Measurements from ENCODE around the gene TMEM63B. TPM values are rescaled to one million over a fixed set of nuclear protein-coding genes. Genes with fewer than 3 reads are reported as not detected.
A peak's percentile ranks its signal among the peaks of the same experiment; 100 is the strongest.

The TMEM63B gene
- total and polyA plus RNA-seq, 9 of the 15 experiments (the other 6 are each of a cell fraction or from before 2014, with no cell fraction given), result 0.14 to 39.4 (median 14.4) TPM

GRCh38 chr6:44128020-44128917 lies 915 bp downstream of the TMEM63B start (continued):
- TF ChIP-seq NFYB (IDR thresholded peaks at IDR 0.05; ENCODE audit: extremely low read depth, insufficient read length), result no peak
- no peak for TF ChIP-seq ZNF280B (CRISPR knock-in tag; IDR thresholded peaks at IDR 0.05)
- TF ChIP-seq NUFIP1 (IDR thresholded peaks at IDR 0.05; ENCODE audit: partially characterized antibody), result no peak
- no peak for TF ChIP-seq NFXL1 (CRISPR knock-in tag; IDR thresholded peaks at IDR 0.05)
- TF ChIP-seq ZNF239 (CRISPR knock-in tag; IDR thresholded peaks at IDR 0.05), result no peak
- TF ChIP-seq RBFOX2 (IDR thresholded peaks at IDR 0.05; ENCODE audit: low read depth, low read length), result peak; percentile 66
- no peak for TF ChIP-seq MEIS2 (IDR thresholded peaks at IDR 0.05; ENCODE audit: partially characterized antibody)
- no peak for TF ChIP-seq AFF1 (IDR thresholded peaks at IDR 0.05; ENCODE audit: low read depth in 1 of 2, partially characterized antibody in 2 of 2)
- no peak for TF ChIP-seq IRF1 (CRISPR knock-in tag; IDR thresholded peaks at IDR 0.05; ENCODE audit: borderline replicate concordance)
- TF ChIP-seq OTX1 (CRISPR knock-in tag; IDR thresholded peaks at IDR 0.05), result peak; percentile 7; the same call in 1 of the 2 replicates
- TF ChIP-seq FOXJ2 (tag; IDR thresholded peaks at IDR 0.05), result no peak
- no peak for TF ChIP-seq ZNF668 (CRISPR knock-in tag; IDR thresholded peaks at IDR 0.05)
- TF ChIP-seq ELF4 (CRISPR knock-in tag; IDR thresholded peaks at IDR 0.05), result no peak
- no peak for TF ChIP-seq TARDBP (IDR thresholded peaks at IDR 0.05)
- TF ChIP-seq E2F4 (CRISPR knock-in tag; IDR thresholded peaks at IDR 0.05; ENCODE audit: low read depth), result no peak
- no peak for TF ChIP-seq ZNF197 (CRISPR knock-in tag; IDR thresholded peaks at IDR 0.05; ENCODE audit: low read depth)
- TF ChIP-seq SMAD3 (CRISPR knock-in tag; conservative IDR thresholded peaks at IDR 0.05), result no peak
- peak; percentile 73; the same call in 1 of the 2 replicates for TF ChIP-seq FOXP4 (CRISPR knock-in tag; IDR thresholded peaks at IDR 0.05; ENCODE audit: borderline replicate concordance)
